Liver (tissue), 3 donors: ENCODE data around the gene CAMKMT.

Experiments
- CTCF ChIP-seq: fragments of 150-350 bp; IDR thresholded peaks from 2 replicates; pipeline ENCODE4 v1.5.1; 2017; ENCODE audit warnings: improper control_type of control experiment, low read depth, low read length; ENCODE audit not compliant: missing input control
- HNF4G ChIP-seq: IDR thresholded peaks from 2 replicates; pipeline ENCODE4 v1.6.1; 2016; ENCODE audit warnings: antibody characterized with exemption
- MAX ChIP-seq: IDR thresholded peaks from 2 replicates; pipeline ENCODE4 v1.6.1; 2016; ENCODE audit warnings: antibody characterized with exemption
- RAD21 ChIP-seq, 2 donors: IDR thresholded peaks; 2 replicates each; pipeline ENCODE4 v1.6.1; 2016; ENCODE audit warnings: antibody characterized with exemption in 2 of 2, mild to moderate bottlenecking in 2 of 2
- REST ChIP-seq: IDR thresholded peaks from 2 replicates; pipeline ENCODE4 v1.6.1; 2016; ENCODE audit warnings: antibody characterized with exemption, mild to moderate bottlenecking
- donor health status: healthy.
- donor health status: healthy.

GRCh38 chr2:44789446-44789845 is 427.7 kb downstream of the CAMKMT start:
- no peak for TF ChIP-seq CTCF
- no peak for TF ChIP-seq MAX
- TF ChIP-seq RAD21 (IDR thresholded peaks at IDR 0.05): no peak
- no peak for TF ChIP-seq REST
- no peak for TF ChIP-seq HNF4G
